Lower leg skin (tissue), 3 donors: ENCODE results near the gene CTIF.

ENCODE experiments used
- POLR2A ChIP-seq, 2 donors: fragments of 450-650 bp; IDR thresholded peaks; one replicate each; pipeline ENCODE4 v1.6.1; 2016 to 2017; ENCODE audit warnings: antibody characterized with exemption in 2 of 2, mild to moderate bottlenecking in 1 of 2, moderate library complexity in 1 of 2
- TF ChIP-seq, protein P1 (sequence below), 3 donors: fragments of 450-650 bp; IDR thresholded peaks; one replicate each; pipeline ENCODE4 v1.5.1; 2016; ENCODE audit warnings: antibody characterized with exemption in 3 of 3, mild to moderate bottlenecking in 3 of 3, moderate library complexity in 2 of 3

DNA sequence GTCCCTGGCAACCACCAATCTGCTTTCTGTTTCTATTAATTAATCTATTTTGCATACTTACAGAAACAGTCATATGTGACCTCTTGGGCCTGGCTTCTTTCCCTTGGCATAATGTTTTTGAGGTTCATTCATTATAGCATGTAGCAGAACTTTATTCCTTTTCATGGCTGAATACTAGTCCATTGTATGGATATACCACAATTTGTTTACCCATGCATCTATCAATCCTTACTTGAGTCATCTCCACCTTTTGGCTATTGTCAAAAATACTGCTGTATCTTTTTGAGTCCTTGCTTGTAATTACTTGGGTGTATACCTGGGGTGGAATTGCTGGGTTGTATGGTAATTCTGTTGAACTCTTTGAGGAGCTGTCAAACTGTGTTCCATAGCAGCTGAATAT, 126.8 kb downstream of the CTIF start:
- TF ChIP-seq, protein P1, sequence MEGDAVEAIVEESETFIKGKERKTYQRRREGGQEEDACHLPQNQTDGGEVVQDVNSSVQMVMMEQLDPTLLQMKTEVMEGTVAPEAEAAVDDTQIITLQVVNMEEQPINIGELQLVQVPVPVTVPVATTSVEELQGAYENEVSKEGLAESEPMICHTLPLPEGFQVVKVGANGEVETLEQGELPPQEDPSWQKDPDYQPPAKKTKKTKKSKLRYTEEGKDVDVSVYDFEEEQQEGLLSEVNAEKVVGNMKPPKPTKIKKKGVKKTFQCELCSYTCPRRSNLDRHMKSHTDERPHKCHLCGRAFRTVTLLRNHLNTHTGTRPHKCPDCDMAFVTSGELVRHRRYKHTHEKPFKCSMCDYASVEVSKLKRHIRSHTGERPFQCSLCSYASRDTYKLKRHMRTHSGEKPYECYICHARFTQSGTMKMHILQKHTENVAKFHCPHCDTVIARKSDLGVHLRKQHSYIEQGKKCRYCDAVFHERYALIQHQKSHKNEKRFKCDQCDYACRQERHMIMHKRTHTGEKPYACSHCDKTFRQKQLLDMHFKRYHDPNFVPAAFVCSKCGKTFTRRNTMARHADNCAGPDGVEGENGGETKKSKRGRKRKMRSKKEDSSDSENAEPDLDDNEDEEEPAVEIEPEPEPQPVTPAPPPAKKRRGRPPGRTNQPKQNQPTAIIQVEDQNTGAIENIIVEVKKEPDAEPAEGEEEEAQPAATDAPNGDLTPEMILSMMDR (IDR thresholded peaks at IDR 0.05) = no peak
- no peak for TF ChIP-seq POLR2A (IDR thresholded peaks at IDR 0.05)
